Esophagus squamous epithelium (tissue), 5 donors: ENCODE data around the gene BBLN. TPM values are rescaled to one million over a fixed set of nuclear protein-coding genes. Genes with fewer than 3 reads are reported as not detected.
A peak's percentile ranks its signal among the peaks of the same experiment; 100 is the strongest.

Source experiments
- DNase-seq: peaks from one replicate; lab custom pipeline; 2025; lab: John Stamatoyannopoulos, UW
- H3K27ac ChIP-seq, 4 donors: fragments of 200-600 bp; sonication (generic); one replicate each; pipeline ENCODE4 v1.5.1; 2016 to 2019; ENCODE audit warnings: mild to moderate bottlenecking in 1 of 4
- H3K27me3 ChIP-seq, 4 donors: fragments of 200-600 bp; sonication (generic); 1 replicate in 3 of 4; 2 replicates in 1 of 4; pipeline versions ENCODE4 v1.5.1 to v1.6.0; 2017 to 2021; ENCODE audit warnings: antibody characterized with exemption in 1 of 4
- H3K36me3 ChIP-seq, 3 donors: fragments of 200-600 bp; sonication (generic); one replicate each; pipeline ENCODE4 v1.5.1; 2016 to 2019
- H3K4me1 ChIP-seq, 3 donors: fragments of 200-600 bp; sonication (generic); one replicate each; pipeline ENCODE4 v1.5.1; 2017 to 2019
- H3K4me3 ChIP-seq, 4 donors: fragments of 200-600 bp; sonication (generic); 1 replicate in 3 of 4; 2 replicates in 1 of 4; pipeline ENCODE4 v1.5.1; 2016 to 2019; ENCODE audit warnings: mild to moderate bottlenecking in 2 of 4, moderate library complexity in 1 of 4
- H3K9me3 ChIP-seq, 3 donors: fragments of 200-600 bp; sonication (generic); one replicate each; pipeline ENCODE4 v1.5.1; 2016 to 2019
- CTCF ChIP-seq, 6 experiments: fragments of 450-650 bp in 4 of 6; fragments of 200-600 bp in 2 of 6; sonication (generic) in 2 of 6; IDR thresholded peaks; one replicate each; pipeline ENCODE4 v1.5.1; 2016 to 2019; ENCODE audit warnings: antibody characterized with exemption in 6 of 6, mild to moderate bottlenecking in 4 of 6, moderate library complexity in 4 of 6
- POLR2A ChIP-seq, 4 donors: fragments of 450-650 bp; IDR thresholded peaks; one replicate each; pipeline ENCODE4 v1.6.1; 2017; ENCODE audit warnings: antibody characterized with exemption in 4 of 4, mild to moderate bottlenecking in 4 of 4, moderate library complexity in 3 of 4
- WGBS, 2 donors: methylation state at CpG; one replicate each; pipeline ENCODE4 v1.1.5; 2018; 5-methylcytosine and 5-hydroxymethylcytosine counted together
- intact Hi-C: fragments of 100-400 bp; cut with DNase I; formaldehyde crosslinking; loops from one replicate; pipeline ENCODE4 v1.15.0; 2022
- total RNA-seq, 4 donors: library from RNA; depleted of rRNA; stranded (reverse); fragments of >200 nt; gene quantifications; one replicate each; pipeline ENCODE4 v1.1.0, GENCODE V29; 2016
- donor health status: DM: yes; HTN: yes; CAD: no.

Gene BBLN
- total RNA-seq, 4 donors from 2014 or later, result 124 to 214 (median 162) TPM

GRCh38 chr9:128190516-128191405 is 30.7 kb downstream of the BBLN start:
- Histone ChIP-seq H3K36me3 (peaks cover 0 to 46% (median 7%) of the 10 kb centered on the region in 3 donors), H3K27ac (peak overlapping the region; percentile 90 to 96 (median 93)), H3K27me3 (no peaks in the 10 kb centered on the region), H3K4me1 (peaks cover 10 to 34% (median 18%) of the 10 kb centered on the region in 3 donors), H3K4me3 (peak overlapping the region; percentile 70 to 98 (median 86)), H3K9me3 (no peaks in the 10 kb centered on the region)
- TF ChIP-seq CTCF (IDR thresholded peaks at IDR 0.05) (no peak), POLR2A (IDR thresholded peaks at IDR 0.05) (no peak)
- WGBS, 2 donors, result 2 to 22% methylated on average over 12 to 22 of the region's 32 CpGs
- intact Hi-C loops, result no loop called here
- no peak for DNase-seq

- H3K36me3 ChIP-seq, result peaks cover 0 to 38% (median 7%) of the 10 kb centered on the region in 3 donors
- intact Hi-C loops, result no loop called here
- peak within 1 kb of the TSS; percentile 70 to 98 (median 86) for H3K4me3 ChIP-seq
- H3K9me3 ChIP-seq, result no peaks in the 10 kb centered on the region
- TF ChIP-seq POLR2A (IDR thresholded peaks at IDR 0.05) (peak in 2 of 4 donors; percentile 61 to 70), CTCF (IDR thresholded peaks at IDR 0.05) (peak; percentile 61 to 85 (median 80))
- no peak for DNase-seq
- no peaks in the 10 kb centered on the region for H3K27me3 ChIP-seq
- peak within 1 kb of the TSS; percentile 90 to 96 (median 93) for H3K27ac ChIP-seq
- WGBS, 2 donors, result 0% methylated on average over 6 of the region's 71 CpGs; no CpG with 5 or more reads in 1 of the 2 donors
- H3K4me1 ChIP-seq, result peaks cover 10 to 34% (median 18%) of the 10 kb centered on the region in 3 donors
These were observed 31.5 kb downstream of the BBLN start, which contains the start of gene CIZ1 for GRCh38 chr9:128191406-128192046. CIZ1 (minus strand) TSS chr9:128191572; CDS start chr9:128190857, 715 bp downstream.

GRCh38 chr9:128192601-128193371 is 32.7 kb downstream of the BBLN start:
- TF ChIP-seq CTCF (IDR thresholded peaks at IDR 0.05), result peak in 2 of 6 experiments; percentile 19 to 76
- TF ChIP-seq POLR2A (IDR thresholded peaks at IDR 0.05), result peak in 3 of 4 donors; percentile 31 to 52 (median 42)
- Histone ChIP-seq H3K4me1 (peaks cover 10 to 34% (median 18%) of the 10 kb centered on the region in 3 donors), H3K4me3 (peak overlapping the region; percentile 70 to 98 (median 86)), H3K27ac (peak overlapping the region; percentile 81 to 96 (median 92)), H3K9me3 (no peaks in the 10 kb centered on the region), H3K36me3 (peaks cover 0 to 26% (median 7%) of the 10 kb centered on the region in 3 donors), H3K27me3 (no peaks in the 10 kb centered on the region)
- 45 to 51% methylated on average over 16 to 19 of the region's 56 CpGs for WGBS, 2 donors
- DNase-seq, result no peak
- intact Hi-C loops, result no loop called here

- no peak for DNase-seq
- peaks cover 10 to 34% (median 18%) of the 10 kb centered on the region in 3 donors for H3K4me1 ChIP-seq
- peak overlapping the region; percentile 81 to 96 (median 92) for H3K27ac ChIP-seq
- no peaks in the 10 kb centered on the region for H3K27me3 ChIP-seq
- H3K36me3 ChIP-seq, result peaks cover 0 to 18% (median 6%) of the 10 kb centered on the region in 3 donors
- TF ChIP-seq CTCF (IDR thresholded peaks at IDR 0.05) (no peak), POLR2A (IDR thresholded peaks at IDR 0.05) (no peak)
- no peaks in the 10 kb centered on the region for H3K9me3 ChIP-seq
- 79 to 82% methylated on average over 12 to 14 of the region's 14 CpGs for WGBS, 2 donors
- H3K4me3 ChIP-seq, result no peak overlapping the region
- intact Hi-C loops, result no loop called here
These were observed 33.5 kb downstream of the BBLN start for GRCh38 chr9:128193469-128194096.
